GM19043 (cell line): ENCODE data around the gene SSBP2.
"Not testable (repeated sequence)": the region's sequence is repeated elsewhere in the genome, so short reads cannot be mapped to it uniquely, and the experiment has no call there.

Experiments
- ATAC-seq: cut with Tn5 transposase; IDR thresholded peaks from one replicate; pipeline ENCODE4 v1.9.1; 2021; ENCODE audit warnings: low read depth; ENCODE audit not compliant: unreplicated experiment

Gene SSBP2

GRCh38 chr5:81685471-81685870, 65.4 kb downstream of the SSBP2 start:
- no peak for ATAC-seq

- ATAC-seq, result no peak
Measured at GRCh38 chr5:81679885-81680284, 71.0 kb downstream of the SSBP2 start.

- no peak for ATAC-seq
Measured at GRCh38 chr5:81675420-81675819, 75.5 kb downstream of the SSBP2 start.

- no peak for ATAC-seq
Measured at GRCh38 chr5:81665795-81666194, 85.1 kb downstream of the SSBP2 start.

GRCh38 chr5:81660624-81661023, 90.3 kb downstream of the SSBP2 start:
- not testable (repeated sequence) for ATAC-seq

- ATAC-seq, result no peak
Measured at GRCh38 chr5:81657386-81657785, 93.5 kb downstream of the SSBP2 start.

- no peak for ATAC-seq
Measured at GRCh38 chr5:81656783-81657182, 94.1 kb downstream of the SSBP2 start.

- ATAC-seq, result no peak
Measured at GRCh38 chr5:81650987-81651386, 99.9 kb downstream of the SSBP2 start.

- ATAC-seq, result no peak
Measured at GRCh38 chr5:81646469-81646995, 104.4 kb downstream of the SSBP2 start.

GRCh38 chr5:81642210-81642609, 108.7 kb downstream of the SSBP2 start:
- no peak for ATAC-seq

GRCh38 chr5:81639556-81639955, 111.3 kb downstream of the SSBP2 start:
- no peak for ATAC-seq

- ATAC-seq, result no peak
Measured at GRCh38 chr5:81638471-81638870, 112.4 kb downstream of the SSBP2 start.

GRCh38 chr5:81633891-81634290, 117.0 kb downstream of the SSBP2 start:
- no peak for ATAC-seq

GRCh38 chr5:81633471-81633870, 117.4 kb downstream of the SSBP2 start:
- no peak for ATAC-seq

- ATAC-seq, result no peak
Measured at GRCh38 chr5:81632679-81633078, 118.2 kb downstream of the SSBP2 start.

GRCh38 chr5:81631621-81632020, 119.3 kb downstream of the SSBP2 start:
- no peak for ATAC-seq

GRCh38 chr5:81631124-81631523, 119.8 kb downstream of the SSBP2 start:
- peak; percentile 73 for ATAC-seq

GRCh38 chr5:81630684-81631083, 120.2 kb downstream of the SSBP2 start:
- ATAC-seq, result peak; percentile 8

GRCh38 chr5:81629986-81630385, 120.9 kb downstream of the SSBP2 start:
- ATAC-seq, result no peak

- ATAC-seq, result not testable (repeated sequence)
Measured at GRCh38 chr5:81628061-81628460, 122.8 kb downstream of the SSBP2 start.

- no peak for ATAC-seq
Measured at GRCh38 chr5:81626524-81626923, 124.4 kb downstream of the SSBP2 start.

GRCh38 chr5:81609810-81610375, 141.0 kb downstream of the SSBP2 start:
- no peak for ATAC-seq

- no peak for ATAC-seq
Measured at GRCh38 chr5:81608976-81609375, 141.9 kb downstream of the SSBP2 start.
